K562 (cell line): ENCODE measurements around the gene JUNB. TPM values are rescaled to one million over a fixed set of nuclear protein-coding genes. Genes with fewer than 3 reads are reported as not detected.
A peak's percentile ranks its signal among the peaks of the same experiment; 100 is the strongest.

Experiments used
- ATF7 ChIP-seq: fragments of 450-650 bp; IDR thresholded peaks from 2 replicates; pipeline ENCODE4 v1.7.1; 2014; ENCODE audit warnings: mild to moderate bottlenecking, moderate library complexity
- BCL6 ChIP-seq: fragments of 250-450 bp; sonication (Bioruptor Pico); IDR thresholded peaks from 2 replicates; pipeline ENCODE4 v1.4.0; 2020
- ETS2 ChIP-seq: IDR thresholded peaks from 2 replicates; pipeline ENCODE4 v1.6.1; 2016; ENCODE audit warnings: borderline replicate concordance, missing genetic modification characterization, mild to moderate bottlenecking, moderate library complexity, missing compliant biosample characterization; ENCODE audit not compliant: poor library complexity, severe bottlenecking
- GATAD2B ChIP-seq: fragments of 450-650 bp; IDR thresholded peaks from 2 replicates; pipeline ENCODE4 v1.6.1; 2017; ENCODE audit warnings: mild to moderate bottlenecking, borderline replicate concordance
- L3MBTL2 ChIP-seq: fragments of 450-650 bp; IDR thresholded peaks from 2 replicates; pipeline ENCODE4 v1.6.1; 2016; ENCODE audit warnings: mild to moderate bottlenecking, moderate library complexity
- MCM2 ChIP-seq: fragments of 450-650 bp; IDR thresholded peaks from 2 replicates; pipeline ENCODE4 v1.6.1; 2017; ENCODE audit warnings: low read depth, mild to moderate bottlenecking
- PCBP2 ChIP-seq: fragments of 200-400 bp; formaldehyde crosslinking; IDR thresholded peaks from 2 replicates; pipeline ENCODE4 v1.6.1; 2018; ENCODE audit warnings: low read length, low read depth, mild to moderate bottlenecking, moderate library complexity; ENCODE audit not compliant: poor library complexity, severe bottlenecking
- RBM15 ChIP-seq: fragments of 200-400 bp; formaldehyde crosslinking; IDR thresholded peaks from 2 replicates; pipeline ENCODE4 v1.6.1; 2018; ENCODE audit warnings: mild to moderate bottlenecking, low read length, moderate library complexity; ENCODE audit not compliant: insufficient read depth
- RREB1 ChIP-seq: fragments of 250-450 bp; sonication (Bioruptor Pico); IDR thresholded peaks from 2 replicates; pipeline ENCODE4 v1.4.0; 2020
- SMAD2 ChIP-seq: fragments of 150-350 bp; IDR thresholded peaks from 2 replicates; pipeline ENCODE4 v1.6.1; 2014; ENCODE audit warnings: low read depth, mild to moderate bottlenecking, low read length
- TAF15 ChIP-seq: fragments of 200-400 bp; formaldehyde crosslinking; IDR thresholded peaks from 2 replicates; pipeline ENCODE4 v1.6.1; 2017; ENCODE audit warnings: mild to moderate bottlenecking, low read depth, low read length, moderate library complexity
- YY1 ChIP-seq, 3 experiments: IDR thresholded peaks; 2 replicates each; pipeline ENCODE4 v1.6.1; 2011; ENCODE audit warnings: low read length in 2 of 3, mild to moderate bottlenecking in 2 of 3, moderate library complexity in 2 of 3, borderline replicate concordance in 1 of 3, control low read depth in 1 of 3, low read depth in 1 of 3; ENCODE audit not compliant: insufficient read depth in 3 of 3, insufficient replicate concordance in 2 of 3, control insufficient read depth in 1 of 3, insufficient read length in 1 of 3; ENCODE audit errors: extremely low read depth in 1 of 3
- ZBTB12 ChIP-seq: fragments of 250-450 bp; sonication (Bioruptor Pico); IDR thresholded peaks from 2 replicates; pipeline ENCODE4 v1.4.0; 2020
- ZNF224 ChIP-seq: sonication (generic); formaldehyde crosslinking; IDR thresholded peaks from 2 replicates; pipeline ENCODE4 v1.8.0; 2022; ENCODE audit warnings: mild to moderate bottlenecking, missing genetic modification reagents
- polyA plus RNA-seq, 8 experiments: library from polyadenylated mRNA; depleted of rRNA in 4 of 8; stranded (reverse) in 5 of 8; unstranded in 3 of 8; fragments of >200 nt; fragmentation: Nextera tagmentation in 2 of 8; fragmentation: Illumina TruSeq in 1 of 8; extraction: Ambion mirVana in 2 of 8; extraction: Trizol in 1 of 8; gene quantifications; 2 replicates each; pipeline versions ENCODE4 v1.2.1 to v1.2.3, GENCODE V29; 2011 to 2014; ENCODE audit warnings: inconsistent platforms in 1 of 8, missing spikeins in 1 of 8
- total RNA-seq, 7 experiments: library from RNA; depleted of rRNA in 6 of 7; stranded (reverse); fragments of >200 nt in 6 of 7; fragmentation: Illumina TruSeq in 2 of 7; extraction: Trizol in 2 of 7; gene quantifications; 2 replicates each; pipeline versions ENCODE4 v1.2.1 to v1.2.3, GENCODE V29; 2011 to 2021; ENCODE audit warnings: low replicate concordance in 1 of 7
- TF ChIP-seq, protein P1 (sequence below): IDR thresholded peaks from 3 replicates; pipeline ENCODE4 v1.6.1; 2011; ENCODE audit warnings: borderline replicate concordance, mild to moderate bottlenecking, moderate library complexity; ENCODE audit not compliant: insufficient read length; ENCODE audit errors: extremely low read depth
- TF ChIP-seq, protein P2 (sequence below): sonication (generic); formaldehyde crosslinking; IDR thresholded peaks from 2 replicates; pipeline ENCODE4 v1.8.0; 2022; ENCODE audit warnings: mild to moderate bottlenecking, missing genetic modification reagents

JUNB gene
- total and polyA plus RNA-seq, 9 of the 15 experiments (the other 6 are each of a cell fraction or from before 2014, with no cell fraction given): 0.23 to 88.1 (median 13.1) TPM

DNA sequence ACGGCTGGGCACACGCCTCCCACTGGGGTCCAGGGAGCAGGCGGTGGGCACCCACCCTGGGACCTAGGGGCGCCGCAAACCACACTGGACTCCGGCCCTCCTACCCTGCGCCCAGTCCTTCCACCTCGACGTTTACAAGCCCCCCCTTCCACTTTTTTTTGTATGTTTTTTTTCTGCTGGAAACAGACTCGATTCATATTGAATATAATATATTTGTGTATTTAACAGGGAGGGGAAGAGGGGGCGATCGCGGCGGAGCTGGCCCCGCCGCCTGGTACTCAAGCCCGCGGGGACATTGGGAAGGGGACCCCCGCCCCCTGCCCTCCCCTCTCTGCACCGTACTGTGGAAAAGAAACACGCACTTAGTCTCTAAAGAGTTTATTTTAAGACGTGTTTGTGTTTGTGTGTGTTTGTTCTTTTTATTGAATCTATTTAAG, 1.6 kb downstream of the JUNB start (continued):
- no peak for TF ChIP-seq RREB1 (CRISPR knock-in tag)
- no peak for TF ChIP-seq BCL6 (CRISPR knock-in tag)
- TF ChIP-seq, protein P1, sequence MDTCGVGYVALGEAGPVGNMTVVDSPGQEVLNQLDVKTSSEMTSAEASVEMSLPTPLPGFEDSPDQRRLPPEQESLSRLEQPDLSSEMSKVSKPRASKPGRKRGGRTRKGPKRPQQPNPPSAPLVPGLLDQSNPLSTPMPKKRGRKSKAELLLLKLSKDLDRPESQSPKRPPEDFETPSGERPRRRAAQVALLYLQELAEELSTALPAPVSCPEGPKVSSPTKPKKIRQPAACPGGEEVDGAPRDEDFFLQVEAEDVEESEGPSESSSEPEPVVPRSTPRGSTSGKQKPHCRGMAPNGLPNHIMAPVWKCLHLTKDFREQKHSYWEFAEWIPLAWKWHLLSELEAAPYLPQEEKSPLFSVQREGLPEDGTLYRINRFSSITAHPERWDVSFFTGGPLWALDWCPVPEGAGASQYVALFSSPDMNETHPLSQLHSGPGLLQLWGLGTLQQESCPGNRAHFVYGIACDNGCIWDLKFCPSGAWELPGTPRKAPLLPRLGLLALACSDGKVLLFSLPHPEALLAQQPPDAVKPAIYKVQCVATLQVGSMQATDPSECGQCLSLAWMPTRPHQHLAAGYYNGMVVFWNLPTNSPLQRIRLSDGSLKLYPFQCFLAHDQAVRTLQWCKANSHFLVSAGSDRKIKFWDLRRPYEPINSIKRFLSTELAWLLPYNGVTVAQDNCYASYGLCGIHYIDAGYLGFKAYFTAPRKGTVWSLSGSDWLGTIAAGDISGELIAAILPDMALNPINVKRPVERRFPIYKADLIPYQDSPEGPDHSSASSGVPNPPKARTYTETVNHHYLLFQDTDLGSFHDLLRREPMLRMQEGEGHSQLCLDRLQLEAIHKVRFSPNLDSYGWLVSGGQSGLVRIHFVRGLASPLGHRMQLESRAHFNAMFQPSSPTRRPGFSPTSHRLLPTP: no peak
- TF ChIP-seq YY1 (IDR thresholded peaks at IDR 0.05; ENCODE audit: borderline replicate concordance in 1 of 3, control insufficient read depth in 1 of 3, extremely low read depth in 1 of 3, insufficient read depth in 3 of 3, insufficient read length in 1 of 3, insufficient replicate concordance in 2 of 3, low read depth in 1 of 3, low read length in 2 of 3): peak in 1 of 3 experiments; percentile 13
- TF ChIP-seq GATAD2B: no peak
- TF ChIP-seq ETS2 (tag): no peak
- no peak for TF ChIP-seq ATF7
- TF ChIP-seq MCM2: no peak
- TF ChIP-seq ZNF224 (CRISPR knock-in tag): no peak
- TF ChIP-seq L3MBTL2: 0 out of 2 replicates have a peak, but pooled peaks have one; percentile 3
- TF ChIP-seq PCBP2: no peak
- no peak for TF ChIP-seq RBM15
- TF ChIP-seq, protein P2, sequence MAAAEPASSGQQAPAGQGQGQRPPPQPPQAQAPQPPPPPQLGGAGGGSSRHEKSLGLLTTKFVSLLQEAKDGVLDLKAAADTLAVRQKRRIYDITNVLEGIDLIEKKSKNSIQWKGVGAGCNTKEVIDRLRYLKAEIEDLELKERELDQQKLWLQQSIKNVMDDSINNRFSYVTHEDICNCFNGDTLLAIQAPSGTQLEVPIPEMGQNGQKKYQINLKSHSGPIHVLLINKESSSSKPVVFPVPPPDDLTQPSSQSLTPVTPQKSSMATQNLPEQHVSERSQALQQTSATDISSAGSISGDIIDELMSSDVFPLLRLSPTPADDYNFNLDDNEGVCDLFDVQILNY (CRISPR knock-in tag): peak; percentile 5; the same call in 1 of the 2 replicates
- peak; percentile 3; the same call in 1 of the 2 replicates for TF ChIP-seq TAF15
- no peak for TF ChIP-seq ZBTB12
- no peak for TF ChIP-seq SMAD2
